ENCODE data around the gene LINC00305. TPM values are rescaled to one million over a fixed set of nuclear protein-coding genes. Genes with fewer than 3 reads are reported as not detected.

The LINC00305 gene
- total and polyA plus RNA-seq, 2 of the 8 experiments (the other 6 are each of a cell fraction or from before 2014, with no cell fraction given): not detected

DNA sequence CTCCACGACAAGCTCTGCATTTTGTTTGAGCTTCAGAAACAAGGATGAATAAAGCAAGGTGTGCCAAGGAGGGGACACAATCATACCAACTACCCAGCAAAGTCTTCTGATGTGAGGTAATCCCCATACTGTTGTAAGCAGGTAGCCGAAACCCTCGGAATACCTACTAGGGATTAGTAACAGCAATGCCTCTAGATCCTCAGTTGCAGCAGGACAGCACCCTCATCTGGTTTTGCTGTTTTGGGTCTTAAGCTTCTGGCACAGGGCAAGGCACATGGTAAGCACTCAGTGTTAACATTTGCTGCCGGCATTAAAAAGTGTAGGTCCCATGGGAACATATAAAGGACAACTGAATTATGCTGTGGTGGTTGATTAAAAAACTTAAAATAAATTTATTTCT is 16.0 kb upstream of the LINC00305 start:
- Histone ChIP-seq H4K91ac (replicated peaks; ENCODE audit: insufficient read length, low read length) (peak overlapping the region; percentile 86), H3K9ac (replicated peaks in 1 of 4; ENCODE audit: extremely low read depth in 1 of 4, low read depth in 3 of 4, low read length in 3 of 4) (no peak overlapping the region), H3K18ac (ENCODE audit: extremely low read depth, low read length) (peak overlapping the region; percentile 64; the same call in 1 of the 2 replicates), H3K56ac (replicated peaks; ENCODE audit: insufficient read length, low read depth, low read length) (no peak overlapping the region), H2BK12ac (ENCODE audit: low read depth, low read length) (peak overlapping the region; percentile 86), H3K27ac (ENCODE audit: low read depth, low read length) (no peak overlapping the region), H3K27me3 (replicated peaks in 1 of 4; ENCODE audit: control insufficient read depth in 3 of 4, extremely low read depth in 1 of 4, insufficient read depth in 3 of 4, low read length in 3 of 4) (no peaks in the 10 kb centered on the region), H4K8ac (ENCODE audit: extremely low read depth, insufficient read depth, low read length) (no peak overlapping the region), H2BK15ac (ENCODE audit: low read length) (peak overlapping the region; percentile 67; the same call in 1 of the 2 replicates), H3K79me2 (ENCODE audit: control insufficient read depth in 1 of 2, insufficient read depth in 2 of 2, low read length in 2 of 2) (no peaks in the 10 kb centered on the region), H2AFZ (ENCODE audit: low read length) (peak overlapping the region; percentile 74; the same call in 1 of the 2 replicates), H3K36me3 (ENCODE audit: control insufficient read depth in 2 of 4, insufficient read depth in 4 of 4, low read length in 3 of 4) (no peaks in the 10 kb centered on the region), H4K20me1 (replicated peaks in 1 of 2; ENCODE audit: control insufficient read depth in 1 of 2, insufficient read depth in 2 of 2, low read length in 2 of 2) (no peaks in the 10 kb centered on the region), H2BK20ac (ENCODE audit: low read length) (peak overlapping the region; percentile 91; the same call in 1 of the 2 replicates), H3K79me1 (ENCODE audit: low read depth, low read length) (no peaks in the 10 kb centered on the region), H3K14ac (ENCODE audit: insufficient read length) (no peak overlapping the region), H2AK5ac (ENCODE audit: low read depth, low read length) (no peak overlapping the region), H3K9me3 (ENCODE audit: insufficient read depth in 2 of 2, low read depth in 1 of 2, low read length in 1 of 2) (no peaks in the 10 kb centered on the region), H3K4me2 (ENCODE audit: insufficient read depth in 1 of 2, low read depth in 2 of 2, low read length in 2 of 2) (no peak overlapping the region; a peak in 1 of 4 replicates), H2BK120ac (replicated peaks; ENCODE audit: low read depth, low read length) (peak overlapping the region; percentile 92), H3K4me1 (replicated peaks in 1 of 4; ENCODE audit: control insufficient read depth in 3 of 4, insufficient read depth in 4 of 4, low read length in 3 of 4) (peaks cover 0 to 17% (median 11%) of the 10 kb centered on the region in 4 experiments; a peak in 5 of 7 replicates), H3K4ac (replicated peaks; ENCODE audit: insufficient read length, low read depth, low read length) (no peak overlapping the region), H3K4me3 (ENCODE audit: extremely low read depth in 1 of 4, insufficient read depth in 2 of 4, low read depth in 3 of 4, low read length in 4 of 4) (no peak overlapping the region), H3K23me2 (ENCODE audit: low read depth, low read length) (no peaks in the 10 kb centered on the region; the same call in 1 of the 2 replicates), H4K5ac (ENCODE audit: insufficient read length, low read depth, low read length) (no peak overlapping the region), H2BK5ac (ENCODE audit: low read depth, low read length) (0 out of 2 replicates have a peak overlapping the region, but pooled peaks have one; percentile 44), H3K23ac (ENCODE audit: insufficient read length) (no peak overlapping the region)
- no peak for TF ChIP-seq CBX5 (IDR thresholded peaks at IDR 0.05; ENCODE audit: low read depth, low read length)
- no peak for TF ChIP-seq SP2 (IDR thresholded peaks at IDR 0.05; ENCODE audit: low read length)
- TF ChIP-seq TEAD4 (IDR thresholded peaks at IDR 0.05; ENCODE audit: low read depth, low read length): no peak
- peak; percentile 59 to 71 for TF ChIP-seq RAD21 (IDR thresholded peaks at IDR 0.05 in 1 of 2, conservative IDR thresholded peaks at IDR 0.05 in 1 of 2; ENCODE audit: low read depth in 2 of 2, low read length in 2 of 2)
- TF ChIP-seq, protein P1, sequence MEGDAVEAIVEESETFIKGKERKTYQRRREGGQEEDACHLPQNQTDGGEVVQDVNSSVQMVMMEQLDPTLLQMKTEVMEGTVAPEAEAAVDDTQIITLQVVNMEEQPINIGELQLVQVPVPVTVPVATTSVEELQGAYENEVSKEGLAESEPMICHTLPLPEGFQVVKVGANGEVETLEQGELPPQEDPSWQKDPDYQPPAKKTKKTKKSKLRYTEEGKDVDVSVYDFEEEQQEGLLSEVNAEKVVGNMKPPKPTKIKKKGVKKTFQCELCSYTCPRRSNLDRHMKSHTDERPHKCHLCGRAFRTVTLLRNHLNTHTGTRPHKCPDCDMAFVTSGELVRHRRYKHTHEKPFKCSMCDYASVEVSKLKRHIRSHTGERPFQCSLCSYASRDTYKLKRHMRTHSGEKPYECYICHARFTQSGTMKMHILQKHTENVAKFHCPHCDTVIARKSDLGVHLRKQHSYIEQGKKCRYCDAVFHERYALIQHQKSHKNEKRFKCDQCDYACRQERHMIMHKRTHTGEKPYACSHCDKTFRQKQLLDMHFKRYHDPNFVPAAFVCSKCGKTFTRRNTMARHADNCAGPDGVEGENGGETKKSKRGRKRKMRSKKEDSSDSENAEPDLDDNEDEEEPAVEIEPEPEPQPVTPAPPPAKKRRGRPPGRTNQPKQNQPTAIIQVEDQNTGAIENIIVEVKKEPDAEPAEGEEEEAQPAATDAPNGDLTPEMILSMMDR (IDR thresholded peaks at IDR 0.05; ENCODE audit: control extremely low read depth in 1 of 3, insufficient read depth in 1 of 3, low read depth in 1 of 3, low read length in 3 of 3): peak in 1 of 3 experiments; percentile 50; a peak in 2 of 4 replicates
- DNase-seq (ENCODE audit: low read depth in 1 of 2, low spot score in 2 of 2) (no peak), FAIRE-seq (no peak)
- POLR2A ChIA-PET (ENCODE audit: partially characterized antibody): no interaction called here
- 82% methylated on average over 4 of the region's 4 CpGs; no CpG with 5 or more reads in 1 of the 2 experiments for WGBS, 2 experiments (ENCODE audit: extremely low coverage in 1 of 2, insufficient coverage in 1 of 2, insufficient read length in 1 of 2, insufficient replicate concordance in 2 of 2, low coverage in 1 of 2, low lambda C conversion rate in 2 of 2, missing lambda C conversion rate in 1 of 2)
- CTCF ChIA-PET (ENCODE audit: partially characterized antibody): interaction anchor here (0.6 to 1.5 kb wide), 10 partner anchors 12 to 166 kb away, joined by 3 to 6 read pairs (median 3); no protein-coding TSS in a partner anchor
